ENCODE data around the gene SLC35B1. TPM values are rescaled to one million over a fixed set of nuclear protein-coding genes. Genes with fewer than 3 reads are reported as not detected.

The SLC35B1 gene
- total and polyA plus RNA-seq, 3 experiments from 2014 or later: 34.6 to 88.9 (median 82.8) TPM

DNA sequence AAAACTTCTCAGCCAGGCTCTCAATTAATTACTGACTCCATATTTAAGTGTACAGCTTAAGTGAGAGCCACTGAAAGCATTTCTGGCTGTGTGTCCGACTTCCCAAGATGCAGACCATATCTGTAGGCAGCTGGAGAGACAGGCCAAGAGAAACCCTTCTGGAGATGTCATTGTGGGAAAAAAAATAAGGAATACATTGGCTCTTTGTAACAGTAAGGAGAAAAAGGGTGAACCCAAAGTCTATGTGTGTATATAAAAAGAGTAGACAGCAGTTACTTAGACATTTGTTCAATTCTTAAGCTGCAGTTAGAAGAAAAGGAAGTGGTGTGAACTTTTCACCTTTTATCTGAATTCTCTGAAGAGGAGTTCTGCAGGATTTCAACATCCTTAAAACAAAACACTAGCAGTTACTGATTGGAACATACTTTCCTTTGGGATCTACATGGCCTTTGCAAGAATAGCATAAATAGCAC lies 34.4 kb upstream of the SLC35B1 start:
- no peaks in the 10 kb centered on the region for H3K9me3 Mint-ChIP-seq
- peaks cover 11 to 39% (median 14%) of the 10 kb centered on the region in 3 donors for H3K36me3 Mint-ChIP-seq

DNA sequence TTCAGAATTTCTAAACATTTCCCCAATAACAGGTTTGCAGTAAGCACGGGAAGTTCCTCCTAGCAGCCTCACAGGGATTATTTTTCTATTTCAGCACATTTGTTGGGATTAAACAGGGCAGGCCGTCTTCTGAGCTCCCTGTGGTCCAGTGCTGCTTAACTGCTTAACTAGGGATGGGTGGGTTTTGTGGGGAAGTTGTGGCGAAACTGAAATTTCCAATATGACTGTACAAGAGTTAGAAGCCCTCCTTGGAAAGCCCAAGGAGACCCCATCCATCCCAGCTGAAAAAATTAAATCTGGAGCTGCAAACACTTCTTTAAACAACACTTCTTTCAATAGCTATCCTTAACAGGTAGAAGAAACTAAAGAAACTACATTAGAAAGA lies 33.9 kb upstream of the SLC35B1 start:
- peak overlapping the region; percentile 90 to 98 (median 95) for H3K4me3 Mint-ChIP-seq
- no peaks in the 10 kb centered on the region for H3K9me3 Mint-ChIP-seq
- Histone ChIP-seq H3K27ac (ENCODE audit: low read depth, low read length) (peak overlapping the region; percentile 88), H3K4me1 (ENCODE audit: insufficient read depth, low read length) (peaks cover 95% of the 10 kb centered on the region), H3K9me3 (ENCODE audit: low read length) (no peaks in the 10 kb centered on the region), H3K36me3 (ENCODE audit: insufficient read depth, low read length) (no peaks in the 10 kb centered on the region), H3K27me3 (ENCODE audit: insufficient read depth, low read length, poor library complexity, severe bottlenecking) (no peaks in the 10 kb centered on the region), H3K4me3 (ENCODE audit: low read length) (peak overlapping the region; percentile 81)
- H3K36me3 Mint-ChIP-seq: peaks cover 11 to 39% (median 14%) of the 10 kb centered on the region in 3 donors
- peaks cover 89 to 97% (median 95%) of the 10 kb centered on the region in 3 donors for H3K4me1 Mint-ChIP-seq
- H3K27me3 Mint-ChIP-seq: no peaks in the 10 kb centered on the region
- ChIA-PET POLR2A (interaction anchor here (0.6 to 3.0 kb wide), 3 partner anchors 10 to 47 kb away, joined by 4 to 21 read pairs (median 4); partner anchors contain the start of genes FAM117A and KAT7), CTCF (interaction anchor here (0.8 to 6.8 kb wide), 8 partner anchors 8 to 172 kb away, joined by 3 to 37 read pairs (median 4); partner anchors contain the start of genes FAM117A and SLC35B1)
- no peak for DNase-seq
- peak overlapping the region; percentile 97 to 100 (median 100) for H3K27ac Mint-ChIP-seq

More for the DNA sequence above, 34.4 kb upstream of the SLC35B1 start:
- peak in 2 of 5 donors; percentile 17 to 45 for DNase-seq
- H3K4me3 ChIP-seq (ENCODE audit: low read length): peak overlapping the region; percentile 81
- Mint-ChIP-seq H3K27me3 (no peaks in the 10 kb centered on the region), H3K27ac (peak overlapping the region; percentile 97 to 100 (median 100)), H3K4me3 (peak overlapping the region; percentile 90 to 98 (median 92)), H3K4me1 (peaks cover 89 to 97% (median 95%) of the 10 kb centered on the region in 3 donors)
- no peaks in the 10 kb centered on the region for H3K9me3 ChIP-seq (ENCODE audit: low read length)
- peak overlapping the region; percentile 88 for H3K27ac ChIP-seq (ENCODE audit: low read depth, low read length)
- H3K27me3 ChIP-seq (ENCODE audit: insufficient read depth, low read length, poor library complexity, severe bottlenecking): no peaks in the 10 kb centered on the region
- CTCF ChIA-PET: interaction anchor here (0.8 to 6.8 kb wide), 8 partner anchors 9 to 172 kb away, joined by 3 to 37 read pairs (median 4); partner anchors contain the start of genes FAM117A and SLC35B1
- H3K36me3 ChIP-seq (ENCODE audit: insufficient read depth, low read length): no peaks in the 10 kb centered on the region
- POLR2A ChIA-PET: interaction anchor here (0.6 to 3.0 kb wide), 5 partner anchors 9 to 62 kb away, joined by 3 to 21 read pairs (median 4); partner anchors contain the start of genes FAM117A and KAT7
- peaks cover 94% of the 10 kb centered on the region for H3K4me1 ChIP-seq (ENCODE audit: insufficient read depth, low read length)

DNA sequence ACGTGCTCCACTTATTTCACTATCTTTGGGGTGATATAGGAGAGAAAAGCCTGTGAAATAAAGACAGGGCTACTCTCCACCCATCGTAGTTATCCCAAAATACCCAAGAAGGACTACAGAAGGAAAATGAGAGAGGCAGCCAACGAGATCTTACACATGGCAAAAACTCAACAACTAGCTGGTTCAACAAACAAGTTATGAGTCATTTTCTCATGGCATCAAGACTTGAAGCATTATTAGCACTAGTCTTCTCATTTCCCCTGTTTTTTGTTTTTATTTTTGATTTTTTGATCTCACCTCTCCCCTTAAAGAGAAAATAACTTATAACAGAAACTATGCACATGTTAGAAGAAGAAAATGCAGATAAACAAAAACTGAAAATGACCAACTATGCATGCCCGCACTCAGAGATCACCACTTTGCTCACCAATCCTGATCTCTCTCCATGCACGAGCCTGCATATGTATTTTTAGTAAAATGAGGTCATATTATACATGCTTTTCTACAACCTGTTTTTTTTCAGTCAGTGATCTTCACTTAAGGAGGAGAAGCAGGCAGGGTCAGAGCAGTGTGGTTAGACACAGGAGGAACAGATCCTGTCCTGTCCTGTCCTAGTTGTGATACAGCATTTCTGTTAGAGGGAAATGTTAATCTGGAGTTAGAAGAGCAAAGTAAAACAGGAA lies 33.4 kb upstream of the SLC35B1 start:
- peaks cover 89 to 97% (median 95%) of the 10 kb centered on the region in 3 donors for H3K4me1 Mint-ChIP-seq
- Histone ChIP-seq H3K36me3 (ENCODE audit: insufficient read depth, low read length) (no peaks in the 10 kb centered on the region), H3K27ac (ENCODE audit: low read depth, low read length) (peak overlapping the region; percentile 88), H3K4me1 (ENCODE audit: insufficient read depth, low read length) (peaks cover 95% of the 10 kb centered on the region), H3K27me3 (ENCODE audit: insufficient read depth, low read length, poor library complexity, severe bottlenecking) (no peaks in the 10 kb centered on the region), H3K4me3 (ENCODE audit: low read length) (peak overlapping the region; percentile 81), H3K9me3 (ENCODE audit: low read length) (no peaks in the 10 kb centered on the region)
- ChIA-PET CTCF (interaction anchor here (1.0 to 6.8 kb wide), 6 partner anchors 10 to 171 kb away, joined by 3 to 37 read pairs (median 8); partner anchors contain the start of genes FAM117A and SLC35B1), POLR2A (interaction anchor here (0.5 to 5.1 kb wide), 9 partner anchors 7 to 94 kb away, joined by 3 to 53 read pairs (median 8); partner anchors contain the start of genes FAM117A, KAT7 and SLC35B1)
- no peak for DNase-seq
- no peaks in the 10 kb centered on the region for H3K9me3 Mint-ChIP-seq
- no peaks in the 10 kb centered on the region for H3K27me3 Mint-ChIP-seq
- peak overlapping the region; percentile 97 to 100 (median 100) for H3K27ac Mint-ChIP-seq
- H3K4me3 Mint-ChIP-seq: peak overlapping the region; percentile 90 to 98 (median 95)
- peaks cover 11 to 40% (median 14%) of the 10 kb centered on the region in 3 donors for H3K36me3 Mint-ChIP-seq

DNA sequence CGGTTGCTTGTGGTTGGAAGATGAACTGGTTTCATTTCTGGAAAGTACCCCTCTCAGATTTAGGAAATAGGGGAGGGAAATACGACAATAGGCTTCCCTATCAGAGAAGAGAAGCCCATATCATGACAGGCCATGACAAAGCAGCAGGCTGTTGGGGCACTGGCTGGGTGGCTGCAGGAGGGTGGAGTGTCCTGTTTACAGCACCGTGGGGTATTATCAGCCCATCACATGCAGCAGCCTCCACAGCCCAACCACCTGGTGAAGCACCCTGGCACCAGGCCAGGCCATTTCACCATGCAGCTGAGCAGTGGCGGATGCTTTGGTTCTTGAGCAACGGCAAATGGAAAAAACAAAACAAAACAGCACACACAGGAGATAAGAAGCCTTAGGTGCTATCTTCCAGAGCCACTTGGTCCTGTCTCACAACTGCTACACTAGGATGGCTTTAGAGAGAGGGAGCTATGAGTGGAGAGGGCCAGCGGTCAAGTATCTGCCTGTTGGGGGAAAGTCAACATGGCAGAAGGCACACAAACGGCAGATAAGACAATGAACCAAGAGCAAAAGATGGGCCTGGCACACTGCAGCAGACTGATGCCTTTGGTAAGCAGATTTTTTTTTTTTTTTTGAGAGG lies 32.0 kb upstream of the SLC35B1 start:
- Mint-ChIP-seq H3K9me3 (no peaks in the 10 kb centered on the region), H3K4me1 (peaks cover 86 to 97% (median 93%) of the 10 kb centered on the region in 3 donors), H3K27ac (peak overlapping the region; percentile 97 to 100 (median 100)), H3K4me3 (peak overlapping the region; percentile 90 to 98 (median 95)), H3K27me3 (no peaks in the 10 kb centered on the region), H3K36me3 (peaks cover 4 to 32% (median 14%) of the 10 kb centered on the region in 3 donors)
- H3K9me3 ChIP-seq (ENCODE audit: low read length): no peaks in the 10 kb centered on the region
- H3K27ac ChIP-seq (ENCODE audit: low read depth, low read length): peak overlapping the region; percentile 88
- no peaks in the 10 kb centered on the region for H3K36me3 ChIP-seq (ENCODE audit: insufficient read depth, low read length)
- POLR2A ChIA-PET: interaction anchor here (0.6 to 5.1 kb wide), 9 partner anchors 8 to 48 kb away, joined by 3 to 53 read pairs (median 6); partner anchors contain the start of genes FAM117A, KAT7 and SLC35B1
- no peaks in the 10 kb centered on the region for H3K27me3 ChIP-seq (ENCODE audit: insufficient read depth, low read length, poor library complexity, severe bottlenecking)
- peaks cover 95% of the 10 kb centered on the region for H3K4me1 ChIP-seq (ENCODE audit: insufficient read depth, low read length)
- CTCF ChIA-PET: interaction anchor here (1.0 to 6.8 kb wide), 7 partner anchors 9 to 48 kb away, joined by 3 to 37 read pairs (median 4); partner anchors contain the start of gene FAM117A
- DNase-seq: peak; percentile 94 to 99 (median 97)
- peak overlapping the region; percentile 81 for H3K4me3 ChIP-seq (ENCODE audit: low read length)

DNA sequence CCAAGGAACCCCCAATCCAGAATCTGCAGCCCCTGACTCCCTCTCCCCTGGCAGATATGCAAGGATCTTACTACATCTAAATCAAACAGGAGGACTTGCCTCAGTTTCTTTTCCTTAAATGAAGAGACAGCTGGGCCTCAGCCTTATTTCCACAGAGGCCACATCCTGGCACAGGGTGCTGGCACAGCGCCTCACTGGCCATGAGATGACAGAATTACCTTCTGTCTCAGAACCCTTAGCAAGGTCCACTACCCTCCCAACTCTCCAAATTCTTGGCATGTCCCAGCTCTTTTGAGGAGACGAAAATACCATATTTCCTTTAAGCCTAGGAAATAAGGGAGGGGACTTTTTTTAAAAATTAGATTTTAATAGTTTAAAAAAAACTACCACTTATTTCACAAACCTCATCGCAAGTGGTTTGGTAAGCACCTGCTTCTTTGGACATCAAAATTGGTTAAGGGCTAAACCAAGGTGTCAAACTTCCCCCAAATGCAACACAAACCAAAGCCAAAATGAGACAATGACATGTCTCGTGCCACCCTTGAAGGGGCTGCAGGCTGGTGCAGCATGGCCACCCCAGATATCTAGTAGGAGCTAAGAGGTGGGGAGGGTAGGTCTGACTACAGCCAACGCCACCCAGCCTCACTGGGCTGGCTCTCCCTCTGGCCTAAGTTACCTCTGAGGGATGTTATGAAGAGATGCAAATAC lies 30.8 kb upstream of the SLC35B1 start:
- peak overlapping the region; percentile 97 to 100 (median 100) for H3K27ac Mint-ChIP-seq
- peaks cover 86% of the 10 kb centered on the region for H3K4me1 ChIP-seq (ENCODE audit: insufficient read depth, low read length)
- no peaks in the 10 kb centered on the region for H3K27me3 ChIP-seq (ENCODE audit: insufficient read depth, low read length, poor library complexity, severe bottlenecking)
- ChIA-PET CTCF (interaction anchor here (0.7 to 6.8 kb wide), 6 partner anchors 11 to 169 kb away, joined by 3 to 37 read pairs (median 6); partner anchors contain the start of gene FAM117A), POLR2A (interaction anchor here (1.2 to 5.1 kb wide), 6 partner anchors 9 to 30 kb away, joined by 3 to 53 read pairs (median 16); partner anchors contain the start of genes FAM117A and SLC35B1)
- peaks cover 4 to 37% (median 14%) of the 10 kb centered on the region in 3 donors for H3K36me3 Mint-ChIP-seq
- H3K9me3 Mint-ChIP-seq: no peaks in the 10 kb centered on the region
- peak overlapping the region; percentile 88 for H3K27ac ChIP-seq (ENCODE audit: low read depth, low read length)
- H3K4me1 Mint-ChIP-seq: peaks cover 81 to 90% (median 87%) of the 10 kb centered on the region in 3 donors
- peak in 2 of 5 donors; percentile 22 to 56 for DNase-seq
- no peaks in the 10 kb centered on the region for H3K36me3 ChIP-seq (ENCODE audit: insufficient read depth, low read length)
- no peaks in the 10 kb centered on the region for H3K27me3 Mint-ChIP-seq
- H3K9me3 ChIP-seq (ENCODE audit: low read length): no peaks in the 10 kb centered on the region
- peak overlapping the region; percentile 42 for H3K4me3 ChIP-seq (ENCODE audit: low read length)
- peak overlapping the region; percentile 90 to 98 (median 95) for H3K4me3 Mint-ChIP-seq

DNA sequence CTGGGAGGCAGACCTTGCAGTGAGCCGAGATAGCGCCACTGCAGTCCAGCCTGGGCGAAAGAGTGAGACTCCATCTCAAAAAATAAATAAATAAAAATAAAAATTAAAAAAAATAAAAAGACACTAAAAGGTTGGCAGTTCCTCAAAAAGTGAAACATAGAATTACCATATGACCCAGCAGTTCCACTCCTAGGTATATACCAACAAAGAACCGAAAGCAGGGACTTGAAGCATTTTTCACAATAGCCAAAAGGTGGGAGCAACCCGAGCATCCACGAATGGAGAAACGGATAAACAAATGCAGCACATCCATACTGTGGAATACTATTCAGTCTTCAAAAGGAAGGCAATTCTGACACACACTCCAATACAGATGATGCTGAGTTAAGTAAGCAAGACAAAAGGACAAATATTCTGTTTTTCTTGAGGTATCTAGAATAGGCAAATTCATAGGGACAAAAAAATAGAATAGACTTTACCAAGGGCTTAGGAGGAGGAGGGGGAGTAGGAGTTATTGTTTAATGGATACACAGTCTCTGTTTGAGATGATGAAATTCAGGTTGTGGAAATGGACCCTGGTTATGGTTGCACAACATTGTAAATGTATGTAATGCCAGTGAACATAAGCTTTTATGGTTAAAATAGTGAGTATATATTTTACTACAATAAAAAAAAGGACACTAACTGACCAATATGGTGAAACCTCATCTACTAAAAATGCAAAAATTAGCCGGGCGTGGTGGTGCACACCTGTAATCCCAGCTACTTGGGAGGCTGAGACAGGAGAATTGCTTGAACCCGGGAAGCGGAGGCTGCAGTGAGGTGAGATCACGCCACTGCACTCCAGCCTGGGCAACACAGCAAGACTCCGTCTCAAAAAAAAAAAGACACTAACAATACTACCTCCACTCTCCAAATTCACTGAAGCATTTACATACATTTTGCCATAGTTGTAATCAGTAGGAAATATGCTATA lies 27.0 kb upstream of the SLC35B1 start:
- Histone ChIP-seq H3K36me3 (ENCODE audit: insufficient read depth, low read length) (peaks cover 16% of the 10 kb centered on the region), H3K27me3 (ENCODE audit: insufficient read depth, low read length, poor library complexity, severe bottlenecking) (no peaks in the 10 kb centered on the region), H3K4me3 (ENCODE audit: low read length) (no peak overlapping the region), H3K9me3 (ENCODE audit: low read length) (no peaks in the 10 kb centered on the region), H3K4me1 (ENCODE audit: insufficient read depth, low read length) (peaks cover 66% of the 10 kb centered on the region), H3K27ac (ENCODE audit: low read depth, low read length) (no peak overlapping the region)
- Mint-ChIP-seq H3K27me3 (no peaks in the 10 kb centered on the region), H3K4me1 (peaks cover 74 to 86% (median 86%) of the 10 kb centered on the region in 3 donors), H3K36me3 (peaks cover 8 to 46% (median 11%) of the 10 kb centered on the region in 3 donors), H3K9me3 (no peaks in the 10 kb centered on the region), H3K4me3 (peak overlapping the region in 1 of 7 donors; percentile 7), H3K27ac (peak overlapping the region; percentile 71 to 100 (median 100))
- POLR2A ChIA-PET: interaction anchor here (0.7 kb wide), 1 partner anchor 28 kb away, joined by 5 read pairs; no protein-coding TSS in a partner anchor
- CTCF ChIA-PET: interaction anchor here (1.2 kb wide), 1 partner anchor 29 kb away, joined by 3 read pairs; the partner anchor contains the start of gene FAM117A
- no peak for DNase-seq

All from CD8-positive, alpha-beta memory T cell (primary cell).